ENCODE measurements around the gene PIGR.

PIGR gene

GRCh38 chr1:206902702-206903101, 43.6 kb downstream of the PIGR start:
- TF ChIP-seq CSDC2 (CRISPR knock-in tag; IDR thresholded peaks at IDR 0.05) (no peak), TCF4 (CRISPR knock-in tag; IDR thresholded peaks at IDR 0.05; ENCODE audit: borderline replicate concordance) (no peak)
- no peak for ATAC-seq

DNA sequence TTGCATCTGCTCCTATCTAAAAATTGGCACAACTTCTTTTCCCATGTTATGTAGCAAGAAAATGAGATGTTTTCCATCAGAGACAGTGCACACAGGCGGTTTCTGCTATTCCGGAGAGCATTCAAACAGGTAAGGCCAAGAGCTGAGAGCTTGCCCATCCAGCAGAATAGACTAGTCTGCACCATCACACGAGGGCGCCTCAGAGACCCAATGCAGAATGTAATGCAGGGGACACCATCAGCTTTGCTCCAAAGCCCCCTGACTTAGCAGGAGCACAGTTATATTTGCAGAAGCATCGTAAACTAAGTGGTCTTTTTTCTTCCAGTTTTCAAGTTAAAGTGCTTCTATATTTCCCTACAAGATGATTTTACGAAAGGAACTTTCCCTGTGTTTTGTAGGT, 44.3 kb downstream of the PIGR start:
- no peak for TF ChIP-seq ZNF8 (CRISPR knock-in tag; IDR thresholded peaks at IDR 0.05)
- TF ChIP-seq TOX (CRISPR knock-in tag; IDR thresholded peaks at IDR 0.05; ENCODE audit: borderline replicate concordance): no peak
- TF ChIP-seq, protein P1, sequence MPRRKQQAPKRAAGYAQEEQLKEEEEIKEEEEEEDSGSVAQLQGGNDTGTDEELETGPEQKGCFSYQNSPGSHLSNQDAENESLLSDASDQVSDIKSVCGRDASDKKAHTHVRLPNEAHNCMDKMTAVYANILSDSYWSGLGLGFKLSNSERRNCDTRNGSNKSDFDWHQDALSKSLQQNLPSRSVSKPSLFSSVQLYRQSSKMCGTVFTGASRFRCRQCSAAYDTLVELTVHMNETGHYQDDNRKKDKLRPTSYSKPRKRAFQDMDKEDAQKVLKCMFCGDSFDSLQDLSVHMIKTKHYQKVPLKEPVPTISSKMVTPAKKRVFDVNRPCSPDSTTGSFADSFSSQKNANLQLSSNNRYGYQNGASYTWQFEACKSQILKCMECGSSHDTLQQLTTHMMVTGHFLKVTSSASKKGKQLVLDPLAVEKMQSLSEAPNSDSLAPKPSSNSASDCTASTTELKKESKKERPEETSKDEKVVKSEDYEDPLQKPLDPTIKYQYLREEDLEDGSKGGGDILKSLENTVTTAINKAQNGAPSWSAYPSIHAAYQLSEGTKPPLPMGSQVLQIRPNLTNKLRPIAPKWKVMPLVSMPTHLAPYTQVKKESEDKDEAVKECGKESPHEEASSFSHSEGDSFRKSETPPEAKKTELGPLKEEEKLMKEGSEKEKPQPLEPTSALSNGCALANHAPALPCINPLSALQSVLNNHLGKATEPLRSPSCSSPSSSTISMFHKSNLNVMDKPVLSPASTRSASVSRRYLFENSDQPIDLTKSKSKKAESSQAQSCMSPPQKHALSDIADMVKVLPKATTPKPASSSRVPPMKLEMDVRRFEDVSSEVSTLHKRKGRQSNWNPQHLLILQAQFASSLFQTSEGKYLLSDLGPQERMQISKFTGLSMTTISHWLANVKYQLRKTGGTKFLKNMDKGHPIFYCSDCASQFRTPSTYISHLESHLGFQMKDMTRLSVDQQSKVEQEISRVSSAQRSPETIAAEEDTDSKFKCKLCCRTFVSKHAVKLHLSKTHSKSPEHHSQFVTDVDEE (CRISPR knock-in tag; IDR thresholded peaks at IDR 0.05): no peak
- TF ChIP-seq, protein P2, sequence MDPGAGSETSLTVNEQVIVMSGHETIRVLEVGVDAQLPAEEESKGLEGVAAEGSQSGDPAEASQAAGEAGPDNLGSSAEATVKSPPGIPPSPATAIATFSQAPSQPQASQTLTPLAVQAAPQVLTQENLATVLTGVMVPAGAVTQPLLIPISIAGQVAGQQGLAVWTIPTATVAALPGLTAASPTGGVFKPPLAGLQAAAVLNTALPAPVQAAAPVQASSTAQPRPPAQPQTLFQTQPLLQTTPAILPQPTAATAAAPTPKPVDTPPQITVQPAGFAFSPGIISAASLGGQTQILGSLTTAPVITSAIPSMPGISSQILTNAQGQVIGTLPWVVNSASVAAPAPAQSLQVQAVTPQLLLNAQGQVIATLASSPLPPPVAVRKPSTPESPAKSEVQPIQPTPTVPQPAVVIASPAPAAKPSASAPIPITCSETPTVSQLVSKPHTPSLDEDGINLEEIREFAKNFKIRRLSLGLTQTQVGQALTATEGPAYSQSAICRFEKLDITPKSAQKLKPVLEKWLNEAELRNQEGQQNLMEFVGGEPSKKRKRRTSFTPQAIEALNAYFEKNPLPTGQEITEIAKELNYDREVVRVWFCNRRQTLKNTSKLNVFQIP (CRISPR knock-in tag; IDR thresholded peaks at IDR 0.05; ENCODE audit: borderline replicate concordance, low read depth): no peak
- no peak for TF ChIP-seq ISL1 (CRISPR knock-in tag; IDR thresholded peaks at IDR 0.05)
- no peak for TF ChIP-seq PPARA (CRISPR knock-in tag; IDR thresholded peaks at IDR 0.05; ENCODE audit: borderline replicate concordance)
- no peak for TF ChIP-seq ZFP30 (CRISPR knock-in tag; IDR thresholded peaks at IDR 0.05)
- TF ChIP-seq BACH2 (CRISPR knock-in tag; IDR thresholded peaks at IDR 0.05; ENCODE audit: borderline replicate concordance): no peak
- TF ChIP-seq CSDC2 (CRISPR knock-in tag; IDR thresholded peaks at IDR 0.05): no peak
- TF ChIP-seq ARNTL (CRISPR knock-in tag; IDR thresholded peaks at IDR 0.05; ENCODE audit: borderline replicate concordance, low read depth): no peak
- TF ChIP-seq RARB (CRISPR knock-in tag; IDR thresholded peaks at IDR 0.05): no peak
- TF ChIP-seq, protein P3, sequence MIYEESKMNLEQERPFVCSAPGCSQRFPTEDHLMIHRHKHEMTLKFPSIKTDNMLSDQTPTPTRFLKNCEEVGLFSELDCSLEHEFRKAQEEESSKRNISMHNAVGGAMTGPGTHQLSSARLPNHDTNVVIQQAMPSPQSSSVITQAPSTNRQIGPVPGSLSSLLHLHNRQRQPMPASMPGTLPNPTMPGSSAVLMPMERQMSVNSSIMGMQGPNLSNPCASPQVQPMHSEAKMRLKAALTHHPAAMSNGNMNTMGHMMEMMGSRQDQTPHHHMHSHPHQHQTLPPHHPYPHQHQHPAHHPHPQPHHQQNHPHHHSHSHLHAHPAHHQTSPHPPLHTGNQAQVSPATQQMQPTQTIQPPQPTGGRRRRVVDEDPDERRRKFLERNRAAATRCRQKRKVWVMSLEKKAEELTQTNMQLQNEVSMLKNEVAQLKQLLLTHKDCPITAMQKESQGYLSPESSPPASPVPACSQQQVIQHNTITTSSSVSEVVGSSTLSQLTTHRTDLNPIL (CRISPR knock-in tag; IDR thresholded peaks at IDR 0.05; ENCODE audit: low read depth): no peak
- no peak for TF ChIP-seq CSRNP3 (CRISPR knock-in tag; IDR thresholded peaks at IDR 0.05)
- TF ChIP-seq ZNF565 (CRISPR knock-in tag; conservative IDR thresholded peaks at IDR 0.05; ENCODE audit: low read depth): no peak
- no peak for TF ChIP-seq OSR1 (CRISPR knock-in tag; IDR thresholded peaks at IDR 0.05)
- TF ChIP-seq ZC3H10 (CRISPR knock-in tag; IDR thresholded peaks at IDR 0.05): no peak
- no peak for TF ChIP-seq ZNF70 (CRISPR knock-in tag; IDR thresholded peaks at IDR 0.05)
- TF ChIP-seq GLIS3 (CRISPR knock-in tag; IDR thresholded peaks at IDR 0.05): no peak
- ATAC-seq: no peak

DNA sequence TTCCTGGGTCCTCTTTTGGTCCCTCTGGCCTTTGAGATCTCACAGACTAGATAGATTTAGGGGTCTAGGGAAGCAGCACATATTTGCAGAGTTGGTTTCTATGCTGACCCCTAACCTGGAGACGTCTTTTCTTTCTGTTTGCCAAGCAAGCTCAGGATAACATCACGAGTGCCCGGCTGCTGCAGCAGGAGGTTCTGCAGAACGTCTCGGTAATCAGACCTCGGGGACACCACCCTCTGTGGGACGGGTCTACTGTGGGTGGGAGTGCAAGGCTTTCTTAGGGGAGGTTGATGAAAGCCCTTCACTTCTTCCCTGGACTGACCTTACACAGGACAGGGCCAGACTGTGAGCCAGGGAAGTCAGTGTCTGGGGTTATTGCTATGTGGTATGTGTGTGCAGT, 46.1 kb downstream of the PIGR start:
- no peak for TF ChIP-seq PPARA (CRISPR knock-in tag; IDR thresholded peaks at IDR 0.05; ENCODE audit: borderline replicate concordance)
- TF ChIP-seq ARNTL (CRISPR knock-in tag; IDR thresholded peaks at IDR 0.05; ENCODE audit: borderline replicate concordance, low read depth): no peak
- no peak for TF ChIP-seq BACH2 (CRISPR knock-in tag; IDR thresholded peaks at IDR 0.05; ENCODE audit: borderline replicate concordance)
- no peak for TF ChIP-seq CSRNP3 (CRISPR knock-in tag; IDR thresholded peaks at IDR 0.05)
- no peak for TF ChIP-seq TOX (CRISPR knock-in tag; IDR thresholded peaks at IDR 0.05; ENCODE audit: borderline replicate concordance)
- TF ChIP-seq ZNF8 (CRISPR knock-in tag; IDR thresholded peaks at IDR 0.05): no peak
- TF ChIP-seq ESRRG (CRISPR knock-in tag; IDR thresholded peaks at IDR 0.05): no peak
- TF ChIP-seq ZNF565 (CRISPR knock-in tag; conservative IDR thresholded peaks at IDR 0.05; ENCODE audit: low read depth): no peak
- no peak for TF ChIP-seq ISL1 (CRISPR knock-in tag; IDR thresholded peaks at IDR 0.05)
- TF ChIP-seq ZC3H10 (CRISPR knock-in tag; IDR thresholded peaks at IDR 0.05): no peak
- TF ChIP-seq PATZ1 (CRISPR knock-in tag; IDR thresholded peaks at IDR 0.05; ENCODE audit: borderline replicate concordance): no peak
- no peak for TF ChIP-seq RARB (CRISPR knock-in tag; IDR thresholded peaks at IDR 0.05)
- no peak for TF ChIP-seq GLIS3 (CRISPR knock-in tag; IDR thresholded peaks at IDR 0.05)
- no peak for TF ChIP-seq SNAI2 (CRISPR knock-in tag; IDR thresholded peaks at IDR 0.05)
- no peak for ATAC-seq

All from SK-N-SH treated with all-trans-retinoic acid at 6 μM for 48 hours (cell line).